Body of pancreas (tissue), 4 donors: Measurements from ENCODE around the gene GRIP1. TPM values are rescaled to one million over a fixed set of nuclear protein-coding genes. Genes with fewer than 3 reads are reported as not detected.

ENCODE experiments used
- ATAC-seq: fragments of 150-250 bp; one replicate; pipeline ENCODE4 v1.9.1; 2016
- DNase-seq, 4 donors: peaks; one replicate each; pipeline ENCODE4 v3.0.0-alpha.2; 2019
- H3K27ac ChIP-seq, 4 donors: fragments of 200-600 bp; sonication (generic); 1 replicate in 3 of 4; 2 replicates in 1 of 4; pipeline versions ENCODE4 v1.5.1 to v1.6.1; 2016 to 2019; ENCODE audit warnings: mild to moderate bottlenecking in 1 of 4, mixed read lengths in 1 of 4, moderate library complexity in 1 of 4
- H3K27me3 ChIP-seq, 2 donors: fragments of 200-600 bp; sonication (generic); one replicate each; pipeline ENCODE4 v1.6.0; 2016; ENCODE audit warnings: mild to moderate bottlenecking in 1 of 2
- H3K36me3 ChIP-seq, 2 donors: fragments of 200-600 bp; sonication (generic); replicated peaks in 1 of 2; 2 replicates each; pipeline ENCODE4 v1.5.1; 2016; ENCODE audit warnings: low read depth in 2 of 2; ENCODE audit not compliant: insufficient read depth in 1 of 2
- H3K4me1 ChIP-seq: fragments of 200-600 bp; sonication (generic); one replicate; pipeline ENCODE4 v1.6.0; 2016
- H3K4me3 ChIP-seq, 2 donors: fragments of 200-600 bp; sonication (generic); 1 replicate in 1 of 2; 2 replicates in 1 of 2; pipeline ENCODE4 v1.5.1; 2016 to 2019
- H3K9me3 ChIP-seq, 3 donors: fragments of 200-600 bp; sonication (generic); 1 replicate in 2 of 3; 2 replicates in 1 of 3; pipeline ENCODE4 v1.5.1; 2016
- POLR2A ChIP-seq, 3 donors: fragments of 450-650 bp; IDR thresholded peaks; one replicate each; pipeline ENCODE4 v1.6.1; 2016; ENCODE audit warnings: antibody characterized with exemption in 3 of 3, mild to moderate bottlenecking in 2 of 3
- WGBS, 2 donors: methylation state at CpG; one replicate each; pipeline ENCODE4 v1.1.5; 2017; 5-methylcytosine and 5-hydroxymethylcytosine counted together
- intact Hi-C: fragments of 100-400 bp; cut with DNase I; formaldehyde crosslinking; loops from one replicate; pipeline ENCODE4 v1.15.1; 2023
- total RNA-seq, 2 donors: library from RNA; depleted of rRNA; stranded (reverse); fragments of >200 nt; gene quantifications; one replicate each; pipeline ENCODE4 v1.1.0, GENCODE V29; 2016
- TF ChIP-seq, protein P1 (sequence below), 7 experiments: fragments of 450-650 bp in 4 of 7; fragments of 200-600 bp in 3 of 7; sonication (generic) in 3 of 7; IDR thresholded peaks; one replicate each; pipeline ENCODE4 v1.5.1; 2016 to 2019; ENCODE audit warnings: antibody characterized with exemption in 7 of 7

GRIP1 gene
- total RNA-seq, 2 donors from 2014 or later = 7.5 to 17.8 TPM

DNA sequence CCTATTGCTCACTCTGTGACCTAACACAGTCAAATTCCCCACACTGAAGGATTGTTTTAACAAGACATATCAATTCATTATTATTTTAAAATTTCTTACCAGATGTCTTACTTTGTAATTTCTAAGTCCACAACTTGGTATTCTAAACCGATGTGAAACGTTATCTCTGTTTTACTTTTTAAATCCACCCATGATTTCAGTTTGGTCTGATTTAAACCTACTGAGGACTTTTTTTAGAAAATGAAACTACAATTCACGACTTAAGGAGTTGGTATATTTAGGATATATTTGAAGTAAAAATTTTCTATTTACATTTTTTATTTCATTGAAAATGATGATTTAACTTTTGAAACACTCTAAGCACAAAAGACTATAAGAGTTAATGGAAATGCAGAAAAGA is 35.1 kb upstream of the GRIP1 start:
- DNase-seq = no peak
- intact Hi-C loops = no loop called here
- TF ChIP-seq, protein P1, sequence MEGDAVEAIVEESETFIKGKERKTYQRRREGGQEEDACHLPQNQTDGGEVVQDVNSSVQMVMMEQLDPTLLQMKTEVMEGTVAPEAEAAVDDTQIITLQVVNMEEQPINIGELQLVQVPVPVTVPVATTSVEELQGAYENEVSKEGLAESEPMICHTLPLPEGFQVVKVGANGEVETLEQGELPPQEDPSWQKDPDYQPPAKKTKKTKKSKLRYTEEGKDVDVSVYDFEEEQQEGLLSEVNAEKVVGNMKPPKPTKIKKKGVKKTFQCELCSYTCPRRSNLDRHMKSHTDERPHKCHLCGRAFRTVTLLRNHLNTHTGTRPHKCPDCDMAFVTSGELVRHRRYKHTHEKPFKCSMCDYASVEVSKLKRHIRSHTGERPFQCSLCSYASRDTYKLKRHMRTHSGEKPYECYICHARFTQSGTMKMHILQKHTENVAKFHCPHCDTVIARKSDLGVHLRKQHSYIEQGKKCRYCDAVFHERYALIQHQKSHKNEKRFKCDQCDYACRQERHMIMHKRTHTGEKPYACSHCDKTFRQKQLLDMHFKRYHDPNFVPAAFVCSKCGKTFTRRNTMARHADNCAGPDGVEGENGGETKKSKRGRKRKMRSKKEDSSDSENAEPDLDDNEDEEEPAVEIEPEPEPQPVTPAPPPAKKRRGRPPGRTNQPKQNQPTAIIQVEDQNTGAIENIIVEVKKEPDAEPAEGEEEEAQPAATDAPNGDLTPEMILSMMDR (IDR thresholded peaks at IDR 0.05) = no peak
- no peak for TF ChIP-seq POLR2A (IDR thresholded peaks at IDR 0.05)

DNA sequence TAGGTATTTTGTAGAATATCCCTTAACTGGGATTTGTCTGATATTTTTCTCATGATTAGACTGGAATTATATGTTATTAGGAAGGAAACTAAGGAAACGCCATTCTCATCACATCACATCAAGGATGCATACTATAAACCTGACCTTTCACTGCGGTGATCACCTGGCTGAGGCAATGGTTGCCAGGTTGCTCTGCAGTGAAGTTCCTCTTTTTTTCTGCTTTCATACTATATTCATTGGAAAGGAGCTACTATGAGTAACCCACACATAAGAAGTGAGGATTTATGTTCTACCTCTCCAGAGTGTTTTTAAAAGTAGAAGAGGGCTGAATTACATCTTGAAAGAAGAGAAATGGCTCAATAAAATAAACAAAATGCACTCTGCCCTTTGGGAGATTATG is 31.0 kb upstream of the GRIP1 start:
- H3K27ac ChIP-seq = no peak overlapping the region
- H3K4me3 ChIP-seq = no peak overlapping the region
- H3K4me1 ChIP-seq = no peaks in the 10 kb centered on the region
- no peaks in the 10 kb centered on the region for H3K9me3 ChIP-seq
- intact Hi-C loops = no loop called here
- TF ChIP-seq, protein P1 (IDR thresholded peaks at IDR 0.05) = no peak
- TF ChIP-seq POLR2A (IDR thresholded peaks at IDR 0.05) = no peak
- H3K27me3 ChIP-seq = no peaks in the 10 kb centered on the region
- no peak for ATAC-seq
- WGBS, 2 donors = 51 to 74% methylated on average over 2 of the region's 2 CpGs
- no peak for DNase-seq
- H3K36me3 ChIP-seq = no peaks in the 10 kb centered on the region

More for the DNA sequence above, 35.1 kb upstream of the GRIP1 start:
- no peak overlapping the region for H3K4me3 ChIP-seq
- H3K4me1 ChIP-seq = no peaks in the 10 kb centered on the region
- no peaks in the 10 kb centered on the region for H3K27me3 ChIP-seq
- no peaks in the 10 kb centered on the region for H3K9me3 ChIP-seq
- H3K27ac ChIP-seq = no peak overlapping the region
- no peak for ATAC-seq
- WGBS, 2 donors = 44 to 60% methylated on average over 3 of the region's 3 CpGs
- H3K36me3 ChIP-seq = no peaks in the 10 kb centered on the region

DNA sequence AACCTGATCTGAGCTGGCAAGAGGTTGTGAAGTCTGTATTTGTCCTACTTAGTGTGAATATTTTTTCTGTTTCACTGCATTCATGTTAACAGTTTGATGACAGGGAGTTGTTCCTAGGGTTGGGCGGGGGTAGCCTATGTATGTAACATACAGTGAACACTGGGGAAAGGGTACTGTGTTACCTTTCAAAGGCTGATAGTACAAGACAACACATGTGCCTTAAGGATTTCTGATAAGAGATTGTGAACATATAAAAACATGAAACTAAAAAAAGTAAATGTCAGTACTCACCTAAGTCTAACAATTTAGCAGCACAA is 30.5 kb upstream of the GRIP1 start:
- no peak for DNase-seq
- H3K4me3 ChIP-seq = no peak overlapping the region
- H3K9me3 ChIP-seq = no peaks in the 10 kb centered on the region
- H3K4me1 ChIP-seq = no peaks in the 10 kb centered on the region
- H3K36me3 ChIP-seq = no peaks in the 10 kb centered on the region
- H3K27me3 ChIP-seq = no peaks in the 10 kb centered on the region
- TF ChIP-seq POLR2A (IDR thresholded peaks at IDR 0.05) = no peak
- TF ChIP-seq, protein P1 (IDR thresholded peaks at IDR 0.05) = no peak
- ATAC-seq = no peak
- 93 to 94% methylated on average over 1 of the region's 1 CpG for WGBS, 2 donors
- intact Hi-C loops = no loop called here
- no peak overlapping the region for H3K27ac ChIP-seq

DNA sequence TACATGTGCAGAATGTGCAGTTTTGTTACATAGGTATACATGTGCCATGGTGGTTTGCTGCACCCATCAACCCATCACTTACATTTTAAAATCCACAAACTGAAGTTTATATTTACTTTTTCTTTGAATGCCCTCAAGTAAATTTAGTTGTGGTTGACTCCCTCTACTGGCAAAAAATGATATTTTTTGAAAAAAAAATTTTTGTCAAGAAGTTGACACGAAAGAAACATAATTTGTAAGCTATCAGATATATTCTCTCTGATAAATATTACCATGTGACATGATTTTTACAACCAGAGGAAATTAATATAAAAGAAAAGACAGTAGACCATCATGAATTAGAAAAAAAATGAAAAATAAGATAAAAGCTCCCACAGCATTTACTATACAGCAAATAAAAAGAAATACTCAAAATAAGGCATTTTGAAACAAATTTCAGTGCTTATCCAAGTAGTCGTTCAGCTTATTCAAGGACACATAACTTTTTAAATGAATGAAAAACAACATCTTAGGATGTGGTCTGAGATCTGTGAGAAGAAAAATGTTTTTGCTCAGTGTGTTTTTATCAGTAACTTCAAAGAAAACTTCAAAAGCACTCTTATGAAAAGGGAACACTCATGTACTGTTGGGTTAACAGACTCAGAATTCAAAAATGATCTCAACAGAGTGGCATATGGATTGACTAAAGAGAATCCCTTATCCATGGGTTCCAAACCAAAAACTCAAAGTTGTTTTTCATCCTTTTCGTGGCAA is 30.0 kb upstream of the GRIP1 start:
- Histone ChIP-seq H3K4me1 (no peaks in the 10 kb centered on the region), H3K9me3 (no peaks in the 10 kb centered on the region), H3K4me3 (no peak overlapping the region), H3K36me3 (no peaks in the 10 kb centered on the region), H3K27me3 (no peaks in the 10 kb centered on the region), H3K27ac (no peak overlapping the region)
- DNase-seq = no peak
- 22 to 24% methylated on average over 3 of the region's 3 CpGs for WGBS, 2 donors
- TF ChIP-seq POLR2A (IDR thresholded peaks at IDR 0.05) = no peak
- TF ChIP-seq, protein P1 (IDR thresholded peaks at IDR 0.05) = peak in 6 of 7 experiments; percentile 34 to 49 (median 40)
- intact Hi-C loops = no loop called here
- no peak for ATAC-seq
